Activated CD4-positive, alpha-beta T cell treated with anti-CD3 and anti-CD28 coated beads, Interleukin-10, Interleukin-2, amounts not matched to agents 100 ng/mL and 50 ng/mL, durations not matched to agents 16 hours and 8 hours (primary cell): ENCODE results near the gene CHCHD5.
A peak's percentile ranks its signal among the peaks of the same experiment; 100 is the strongest.

Experiments used
- DNase-seq: peaks from one replicate; pipeline ENCODE4 v3.0.0-alpha.2; 2020

The CHCHD5 gene

DNA sequence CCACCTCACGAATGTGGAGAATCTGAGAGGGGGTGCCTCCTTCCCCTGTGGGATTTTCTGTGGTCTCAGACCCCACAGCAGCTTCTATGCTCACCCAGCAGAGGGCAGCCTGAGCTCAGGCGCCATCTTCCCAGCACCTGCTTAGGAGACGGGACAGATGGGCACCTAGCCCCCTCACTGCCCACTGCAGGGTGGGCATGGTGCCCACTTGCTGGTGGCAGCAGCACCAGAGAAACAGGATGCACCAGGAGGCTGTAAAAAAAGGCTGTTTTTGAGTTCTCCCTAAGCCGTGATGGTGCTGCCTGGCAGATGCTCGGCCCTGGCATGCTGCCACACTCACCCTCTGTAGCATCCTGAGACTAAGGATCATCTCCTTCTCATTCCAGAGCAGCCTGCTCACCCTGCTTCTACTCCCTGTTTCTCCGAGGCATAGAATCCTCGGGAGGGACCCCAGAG, 42.2 kb downstream of the CHCHD5 start:
- DNase-seq, result peak; percentile 77

DNA sequence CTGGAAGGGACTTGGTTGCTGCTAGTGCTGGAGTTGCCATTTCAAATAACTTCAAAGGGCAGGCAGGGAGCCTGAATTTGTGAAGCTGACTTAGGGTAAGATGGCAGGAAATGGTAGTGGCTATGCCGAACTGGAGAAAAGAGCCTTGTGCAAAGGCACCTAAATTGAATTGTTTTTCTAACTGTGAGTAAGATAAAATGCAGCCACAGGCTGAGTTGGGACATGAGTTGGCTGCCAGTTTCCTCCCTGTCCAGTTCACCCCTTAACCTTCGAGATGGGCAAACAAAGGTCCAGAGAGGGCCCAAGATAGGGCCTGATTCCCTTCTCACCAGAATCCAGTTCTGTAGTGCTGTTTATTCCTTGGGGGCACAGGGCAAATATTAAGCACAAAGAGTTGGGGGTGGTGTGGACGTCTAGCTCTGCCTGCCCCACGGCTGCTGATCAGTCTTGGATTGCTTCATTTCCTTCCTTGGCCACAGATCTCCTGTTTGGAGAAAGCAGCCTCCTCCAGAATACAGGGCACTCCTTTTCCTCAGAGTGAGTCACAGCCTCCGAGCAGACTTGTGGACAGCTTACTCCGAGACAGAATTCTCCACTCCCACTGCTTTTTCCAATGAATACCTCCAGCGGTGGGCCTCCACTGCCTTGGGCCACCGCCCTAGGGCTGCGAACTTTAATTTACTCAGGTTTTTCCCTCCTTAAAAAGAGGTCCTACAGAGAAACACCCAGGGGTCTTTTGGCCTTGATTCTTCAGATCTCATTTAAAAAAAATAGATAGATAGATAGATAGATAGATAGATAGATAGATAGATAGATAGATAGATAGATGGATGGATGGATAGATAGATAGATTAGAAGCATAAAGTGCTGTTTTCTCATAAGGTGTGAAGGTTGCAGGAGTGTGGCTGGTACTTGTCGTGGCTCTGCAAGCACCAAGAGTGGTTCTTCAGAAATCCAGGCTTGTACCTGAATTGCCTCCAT, 42.9 kb downstream of the CHCHD5 start:
- DNase-seq, result no peak

DNA sequence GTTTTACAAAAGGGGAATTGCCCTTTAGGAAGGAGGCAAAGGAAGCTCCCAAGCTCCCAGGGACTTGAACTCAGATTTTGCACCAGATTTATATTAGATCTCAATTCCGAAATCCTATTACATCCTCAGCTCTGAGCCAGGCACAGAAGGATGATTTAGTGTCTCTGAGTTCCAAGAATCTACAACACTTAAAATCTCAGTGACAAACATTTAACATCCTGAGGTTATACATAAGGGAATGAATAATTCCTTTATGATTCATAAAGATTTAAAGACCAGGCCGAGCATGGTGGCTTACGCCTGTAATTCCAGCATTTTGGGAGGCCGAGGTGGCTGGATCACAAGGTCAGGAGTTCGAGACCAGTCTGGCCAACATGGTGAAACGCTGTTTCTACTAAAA, 44.8 kb downstream of the CHCHD5 start:
- no peak for DNase-seq

DNA sequence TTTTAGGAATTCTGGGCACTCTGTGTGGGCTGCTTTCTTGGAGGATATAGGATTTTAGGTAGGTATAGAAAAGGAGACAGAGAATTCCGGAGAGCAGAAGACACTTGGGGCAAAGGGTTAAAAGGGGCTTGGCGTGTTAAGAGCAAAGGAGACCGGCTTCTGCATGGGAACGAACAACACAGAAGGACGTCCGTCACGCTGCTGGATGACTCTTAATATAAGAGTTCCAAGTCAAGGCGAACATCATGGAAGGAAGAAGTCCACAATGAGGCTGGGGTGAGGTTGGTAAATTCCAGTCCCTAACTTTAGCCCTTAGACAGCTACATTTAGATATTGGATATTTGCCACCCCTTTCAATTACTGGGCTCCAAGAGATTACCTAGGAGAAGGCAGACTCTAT, 45.4 kb downstream of the CHCHD5 start:
- DNase-seq, result no peak

DNA sequence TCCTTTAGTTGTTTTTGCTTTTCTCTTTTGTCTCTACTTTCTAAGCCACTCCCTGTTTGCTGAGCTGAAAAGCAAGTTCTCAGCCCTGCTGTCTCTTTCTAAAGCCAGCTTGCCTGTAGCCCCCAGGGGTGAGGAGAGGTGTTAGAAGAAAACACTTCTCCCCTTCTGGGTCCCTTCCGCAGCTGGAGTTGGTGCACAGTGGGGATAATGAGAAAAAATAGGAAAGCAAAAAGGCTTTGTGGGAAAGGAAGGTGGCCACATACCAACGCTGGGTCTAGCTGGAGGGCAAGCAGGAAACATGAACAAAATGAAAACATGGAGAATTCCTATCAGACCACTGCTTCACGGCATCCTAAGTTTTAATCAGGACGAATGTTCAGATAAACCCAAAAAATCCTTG, 45.9 kb downstream of the CHCHD5 start:
- no peak for DNase-seq

DNA sequence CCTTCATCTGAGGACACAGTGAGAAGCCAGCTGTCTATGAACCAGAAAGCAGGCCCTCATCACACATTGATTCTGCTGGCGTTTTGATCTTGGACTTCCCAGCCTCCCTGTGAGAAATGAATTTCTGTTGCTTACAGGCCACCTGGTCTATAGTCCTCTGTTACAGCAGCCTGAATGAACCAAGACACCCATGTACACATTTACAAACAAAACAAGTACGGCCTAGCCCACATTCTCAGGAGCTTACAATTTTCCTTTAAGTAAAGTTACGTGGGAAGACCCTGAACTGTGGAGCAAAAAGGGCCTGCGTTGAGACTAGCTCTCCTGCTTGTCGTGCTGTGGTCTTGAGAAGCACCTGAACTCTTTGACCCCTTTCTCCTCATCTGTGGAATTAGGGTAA, 49.3 kb downstream of the CHCHD5 start:
- no peak for DNase-seq

DNA sequence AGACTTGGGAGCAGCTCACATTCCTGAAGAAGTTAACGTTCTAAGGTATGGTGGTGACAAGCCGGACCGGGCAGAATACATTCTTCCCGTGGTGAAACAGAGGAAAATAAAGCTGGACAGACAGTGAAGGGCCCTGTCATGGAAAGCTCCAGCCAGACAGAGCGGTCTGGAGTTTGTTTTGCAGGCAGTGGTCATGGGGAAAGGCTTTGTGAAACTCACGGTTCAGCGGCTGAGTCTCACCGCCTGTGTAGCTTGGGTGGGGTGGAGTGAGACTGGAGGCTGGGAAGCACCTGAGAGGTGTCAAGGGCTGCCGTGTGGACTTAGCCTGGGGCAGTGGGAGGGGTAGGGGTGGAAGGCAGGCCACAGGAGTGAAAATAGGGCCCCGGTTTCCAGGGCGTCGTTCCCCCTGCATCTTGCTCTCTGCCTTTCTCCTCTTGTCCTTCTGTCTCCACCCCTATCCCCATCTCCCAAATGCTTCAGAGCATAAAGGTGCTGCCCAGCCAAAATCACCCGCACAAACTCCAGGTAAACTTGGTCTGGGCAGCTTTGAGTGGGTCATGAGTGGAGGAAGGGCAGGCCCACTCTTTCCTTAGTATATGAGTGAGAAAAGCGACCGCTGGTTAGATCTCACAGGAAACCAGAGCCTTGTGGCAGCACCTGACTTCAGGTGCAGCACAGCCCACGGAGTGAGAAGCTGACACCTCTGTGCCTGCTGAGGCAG, 49.9 kb downstream of the CHCHD5 start:
- no peak for DNase-seq

DNA sequence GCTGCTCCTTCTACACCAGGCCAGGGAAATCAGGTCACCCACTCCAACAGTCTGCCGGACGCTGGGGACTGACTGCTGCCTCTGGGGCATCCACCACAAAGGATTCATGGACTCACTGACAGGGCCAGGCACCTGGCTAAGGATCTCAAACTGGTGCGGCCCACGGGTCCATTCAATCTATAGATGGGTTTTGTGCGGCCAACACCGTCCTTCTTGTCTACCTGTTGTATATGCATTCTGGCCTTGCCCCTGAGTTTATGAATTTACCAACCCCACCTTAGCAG, 50.4 kb downstream of the CHCHD5 start:
- DNase-seq, result no peak

DNA sequence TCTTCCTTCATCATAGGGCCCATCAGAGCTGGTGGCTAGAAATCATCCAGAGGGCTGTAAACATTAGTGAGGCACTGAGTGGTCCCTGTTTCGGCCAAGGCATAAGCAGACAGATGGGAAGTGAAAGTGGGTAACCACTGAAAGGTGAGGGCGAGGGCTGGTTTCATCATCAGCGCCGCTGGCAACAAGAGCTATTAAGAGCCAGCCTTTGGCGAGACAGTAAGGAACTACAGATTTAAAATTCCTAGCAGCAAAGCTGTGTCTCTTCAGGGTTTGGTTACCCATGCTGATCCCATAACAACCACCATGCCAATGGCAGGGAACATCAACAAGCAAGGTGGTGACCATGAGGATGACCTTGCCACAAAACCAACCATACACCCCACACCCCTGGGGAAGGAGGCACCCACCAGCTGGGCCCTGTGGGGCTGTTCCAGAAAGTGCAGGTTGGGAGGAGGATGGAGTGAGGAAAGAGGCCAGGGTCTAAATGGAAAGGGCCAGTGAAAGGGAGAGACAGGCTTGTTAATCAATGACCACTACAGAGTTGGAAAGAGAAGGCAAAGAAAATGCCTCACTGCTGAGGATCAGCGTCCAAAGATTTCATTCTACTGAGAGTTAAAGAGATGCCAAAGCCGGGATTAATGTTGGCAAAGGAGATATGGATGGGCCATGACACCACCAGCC, 52.3 kb downstream of the CHCHD5 start:
- DNase-seq, result peak; percentile 38

DNA sequence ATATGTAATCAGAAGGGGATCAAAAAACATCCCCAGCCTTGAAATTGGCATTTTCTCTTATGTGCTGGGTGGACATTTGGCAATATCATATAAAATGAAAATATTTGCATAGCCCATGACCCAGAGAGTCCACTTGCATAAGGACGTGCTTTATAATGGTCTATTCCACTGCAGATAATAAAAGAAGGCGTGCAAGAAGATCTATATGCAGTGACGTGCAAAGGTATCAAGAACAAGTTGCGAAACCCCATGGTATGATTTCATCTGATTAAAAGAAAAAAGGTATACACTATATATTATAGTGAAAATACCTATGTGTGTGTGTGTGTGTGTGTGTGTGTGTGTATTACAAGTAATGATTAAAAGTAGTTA, 52.9 kb downstream of the CHCHD5 start:
- DNase-seq, result no peak
